Naive thymus-derived CD8-positive, alpha-beta T cell (primary cell): ENCODE results near the gene ANAPC2. TPM values are rescaled to one million over a fixed set of nuclear protein-coding genes. Genes with fewer than 3 reads are reported as not detected.

ENCODE experiments used
- ATAC-seq, 2 donors: fragments of 150-1000 bp; cut with Tn5 transposase in 1 of 2; sonication (Bioruptor Pico), chemical (Tn5 transposase) in 1 of 2; 1 replicate in 1 of 2; 2 replicates in 1 of 2; pipeline ENCODE4 v1.10.0; 2021; ENCODE audit warnings: mild to moderate bottlenecking in 2 of 2, moderate library complexity in 2 of 2
- POLR2A ChIA-PET: fragments of 350-600 bp; sonication (Branson Sonifier 250); formaldehyde crosslinking; loops from one replicate; lab custom pipeline; 2021; ENCODE audit warnings: antibody characterized with exemption; lab: Charles Lee
- DNase-seq, 10 donors: peaks; one replicate each; pipeline versions ENCODE4 v3.0.0 to v3.0.0-alpha.2; 2020 to 2022
- H3K27ac Mint-ChIP-seq, 10 donors: one replicate each; pipeline ENCODE4 v1.8.0; 2020 to 2022; ENCODE audit warnings: mild to moderate bottlenecking in 10 of 10, mixed read lengths in 10 of 10, moderate library complexity in 4 of 10, inconsistent platforms in 1 of 10
- H3K27me3 Mint-ChIP-seq, 5 donors: one replicate each; pipeline ENCODE4 v1.8.0; 2021 to 2022; ENCODE audit warnings: mixed read lengths in 5 of 5
- H3K36me3 Mint-ChIP-seq, 3 donors: one replicate each; pipeline ENCODE4 v1.8.0; 2020 to 2022; ENCODE audit warnings: mixed read lengths in 3 of 3, mild to moderate bottlenecking in 2 of 3, inconsistent platforms in 1 of 3
- H3K4me1 Mint-ChIP-seq, 4 donors: one replicate each; pipeline ENCODE4 v1.8.0; 2021 to 2022; ENCODE audit warnings: mixed read lengths in 4 of 4
- H3K4me3 Mint-ChIP-seq, 10 donors: one replicate each; pipeline ENCODE4 v1.8.0; 2020 to 2022; ENCODE audit warnings: mild to moderate bottlenecking in 10 of 10, mixed read lengths in 10 of 10, moderate library complexity in 6 of 10, inconsistent platforms in 1 of 10
- H3K9me3 Mint-ChIP-seq, 9 donors: one replicate each; pipeline ENCODE4 v1.8.0; 2020 to 2022; ENCODE audit warnings: mixed read lengths in 9 of 9, mild to moderate bottlenecking in 3 of 9, inconsistent platforms in 1 of 9, moderate library complexity in 1 of 9
- polyA plus RNA-seq, 3 donors: library from polyadenylated mRNA; unstranded; fragments of 300-500 nt; fragmentation: Illumina TruSeq; gene quantifications; one replicate each; pipeline ENCODE4 v1.2.3, GENCODE V29; 2021
- total RNA-seq, 8 experiments: library from RNA in 2 of 8; stranded (reverse) in 2 of 8; gene quantifications; one replicate each; pipeline ENCODE4 v1.2.3 and lab custom pipeline; 2021 to 2026

The ANAPC2 gene
- total and polyA plus RNA-seq, 5 experiments from 2014 or later = 3.4 to 146 (median 5.9) TPM

- Mint-ChIP-seq H3K27ac (no peak overlapping the region), H3K9me3 (no peaks in the 10 kb centered on the region), H3K4me3 (no peak overlapping the region), H3K4me1 (peaks cover 9 to 28% (median 19%) of the 10 kb centered on the region in 4 donors), H3K27me3 (peaks cover 13 to 77% (median 26%) of the 10 kb centered on the region in 5 donors), H3K36me3 (peaks cover 0 to 6% (median 0%) of the 10 kb centered on the region in 3 donors)
- DNase-seq (no peak), ATAC-seq (no peak)
- POLR2A ChIA-PET = no interaction called here
Observed at GRCh38 chr9:137160054-137160425, 28.3 kb downstream of the ANAPC2 start.

- Mint-ChIP-seq H3K9me3 (no peaks in the 10 kb centered on the region), H3K4me1 (peaks cover 9 to 28% (median 19%) of the 10 kb centered on the region in 4 donors), H3K36me3 (peaks cover 0 to 6% (median 0%) of the 10 kb centered on the region in 3 donors), H3K27me3 (peaks cover 13 to 77% (median 28%) of the 10 kb centered on the region in 5 donors), H3K27ac (peak overlapping the region in 1 of 10 donors; percentile 78), H3K4me3 (peak overlapping the region in 5 of 10 donors; percentile 30 to 43 (median 39))
- ATAC-seq = no peak
- POLR2A ChIA-PET = no interaction called here
- no peak for DNase-seq
Observed at GRCh38 chr9:137159105-137160053, 29.0 kb downstream of the ANAPC2 start.

GRCh38 chr9:137158625-137159024, 29.7 kb downstream of the ANAPC2 start:
- POLR2A ChIA-PET = interaction anchor here (0.6 kb wide), 1 partner anchor 43 kb away, joined by 3 read pairs; no protein-coding TSS in a partner anchor
- H3K4me3 Mint-ChIP-seq = peak overlapping the region in 1 of 10 donors; percentile 39
- H3K36me3 Mint-ChIP-seq = peaks cover 0 to 4% (median 0%) of the 10 kb centered on the region in 3 donors
- H3K27ac Mint-ChIP-seq = no peak overlapping the region
- peaks cover 9 to 28% (median 19%) of the 10 kb centered on the region in 4 donors for H3K4me1 Mint-ChIP-seq
- ATAC-seq (no peak), DNase-seq (no peak)
- peaks cover 13 to 72% (median 28%) of the 10 kb centered on the region in 5 donors for H3K27me3 Mint-ChIP-seq
- no peaks in the 10 kb centered on the region for H3K9me3 Mint-ChIP-seq

GRCh38 chr9:137157618-137158415, 30.5 kb downstream of the ANAPC2 start:
- Mint-ChIP-seq H3K9me3 (no peaks in the 10 kb centered on the region), H3K4me1 (peaks cover 9 to 28% (median 18%) of the 10 kb centered on the region in 4 donors), H3K36me3 (peaks cover 0 to 4% (median 0%) of the 10 kb centered on the region in 3 donors), H3K4me3 (peak overlapping the region in 6 of 10 donors; percentile 26 to 61 (median 50)), H3K27me3 (peaks cover 12 to 66% (median 26%) of the 10 kb centered on the region in 5 donors), H3K27ac (peak overlapping the region in 1 of 10 donors; percentile 65)
- POLR2A ChIA-PET = interaction anchor here (0.6 to 1.5 kb wide), 5 partner anchors 19 to 82 kb away, joined by 3 to 7 read pairs (median 3); partner anchors contain the start of gene UAP1L1
- ATAC-seq (no peak), DNase-seq (no peak)

- Mint-ChIP-seq H3K4me3 (peak overlapping the region in 9 of 10 donors; percentile 51 to 72 (median 62)), H3K4me1 (peaks cover 9 to 27% (median 17%) of the 10 kb centered on the region in 4 donors), H3K27ac (no peak overlapping the region), H3K36me3 (peaks cover 0 to 4% (median 0%) of the 10 kb centered on the region in 3 donors), H3K9me3 (no peaks in the 10 kb centered on the region), H3K27me3 (peaks cover 12 to 60% (median 26%) of the 10 kb centered on the region in 5 donors)
- POLR2A ChIA-PET = interaction anchor here (0.6 to 1.5 kb wide), 5 partner anchors 19 to 83 kb away, joined by 3 to 7 read pairs (median 4); partner anchors contain the start of gene UAP1L1
- ATAC-seq = peak; percentile 75 to 79
- DNase-seq = peak; percentile 25 to 74 (median 48)
Observed at GRCh38 chr9:137156567-137157375, 31.6 kb downstream of the ANAPC2 start.

- Mint-ChIP-seq H3K36me3 (no peaks in the 10 kb centered on the region), H3K9me3 (no peaks in the 10 kb centered on the region), H3K27me3 (peaks cover 1 to 30% (median 4%) of the 10 kb centered on the region in 5 donors), H3K27ac (no peak overlapping the region), H3K4me3 (no peak overlapping the region), H3K4me1 (peaks cover 2 to 15% (median 7%) of the 10 kb centered on the region in 4 donors)
- POLR2A ChIA-PET = no interaction called here
- ATAC-seq = no peak
- no peak for DNase-seq
Observed at GRCh38 chr9:137152844-137153405, 35.4 kb downstream of the ANAPC2 start.

GRCh38 chr9:137150617-137151457, 37.5 kb downstream of the ANAPC2 start:
- Mint-ChIP-seq H3K27me3 (peaks cover 4 to 24% (median 8%) of the 10 kb centered on the region in 5 donors), H3K36me3 (no peaks in the 10 kb centered on the region), H3K27ac (peak overlapping the region in 3 of 10 donors; percentile 27 to 83 (median 48)), H3K4me1 (peaks cover 0 to 5% (median 3%) of the 10 kb centered on the region in 4 donors), H3K9me3 (peaks cover 0 to 2% (median 0%) of the 10 kb centered on the region in 9 donors), H3K4me3 (no peak overlapping the region)
- ATAC-seq = peak in 1 of 2 donors; percentile 12
- POLR2A ChIA-PET = interaction anchor here (1.0 kb wide), 1 partner anchor 21 kb away, joined by 3 read pairs; no protein-coding TSS in a partner anchor
- DNase-seq = peak in 1 of 10 donors; percentile 36

- Mint-ChIP-seq H3K4me1 (peaks cover 0 to 5% (median 3%) of the 10 kb centered on the region in 4 donors), H3K27ac (peak overlapping the region in 1 of 10 donors; percentile 43), H3K4me3 (no peak overlapping the region), H3K9me3 (peaks cover 0 to 2% (median 0%) of the 10 kb centered on the region in 9 donors), H3K36me3 (no peaks in the 10 kb centered on the region), H3K27me3 (peaks cover 4 to 16% (median 6%) of the 10 kb centered on the region in 5 donors)
- POLR2A ChIA-PET = no interaction called here
- no peak for ATAC-seq
- DNase-seq = no peak
Observed at GRCh38 chr9:137149942-137150616, 38.3 kb downstream of the ANAPC2 start.

- POLR2A ChIA-PET = no interaction called here
- H3K27ac Mint-ChIP-seq = no peak overlapping the region
- H3K36me3 Mint-ChIP-seq = no peaks in the 10 kb centered on the region
- peaks cover 0 to 5% (median 3%) of the 10 kb centered on the region in 4 donors for H3K4me1 Mint-ChIP-seq
- peaks cover 0 to 2% (median 0%) of the 10 kb centered on the region in 9 donors for H3K9me3 Mint-ChIP-seq
- H3K4me3 Mint-ChIP-seq = no peak overlapping the region
- DNase-seq = no peak
- peaks cover 3 to 16% (median 6%) of the 10 kb centered on the region in 5 donors for H3K27me3 Mint-ChIP-seq
- no peak for ATAC-seq
Observed at GRCh38 chr9:137149363-137149762, 39.0 kb downstream of the ANAPC2 start.

- no peak for DNase-seq
- H3K4me3 Mint-ChIP-seq = no peak overlapping the region
- peaks cover 0 to 2% (median 0%) of the 10 kb centered on the region in 9 donors for H3K9me3 Mint-ChIP-seq
- H3K27ac Mint-ChIP-seq = no peak overlapping the region
- no peaks in the 10 kb centered on the region for H3K36me3 Mint-ChIP-seq
- H3K27me3 Mint-ChIP-seq = peaks cover 3 to 23% (median 7%) of the 10 kb centered on the region in 5 donors
- ATAC-seq = no peak
- POLR2A ChIA-PET = no interaction called here
- H3K4me1 Mint-ChIP-seq = peaks cover 0 to 5% (median 3%) of the 10 kb centered on the region in 4 donors
Observed at GRCh38 chr9:137148661-137149060, 39.7 kb downstream of the ANAPC2 start.
